Naive thymus-derived CD8-positive, alpha-beta T cell (primary cell): ENCODE results near the gene MYL5. TPM values are rescaled to one million over a fixed set of nuclear protein-coding genes. Genes with fewer than 3 reads are reported as not detected.

ENCODE experiments used
- ATAC-seq, 2 donors: fragments of 150-1000 bp; cut with Tn5 transposase in 1 of 2; sonication (Bioruptor Pico), chemical (Tn5 transposase) in 1 of 2; 1 replicate in 1 of 2; 2 replicates in 1 of 2; pipeline ENCODE4 v1.10.0; 2021; ENCODE audit warnings: mild to moderate bottlenecking in 2 of 2, moderate library complexity in 2 of 2
- POLR2A ChIA-PET: fragments of 350-600 bp; sonication (Branson Sonifier 250); formaldehyde crosslinking; loops from one replicate; lab custom pipeline; 2021; ENCODE audit warnings: antibody characterized with exemption; lab: Charles Lee
- DNase-seq, 10 donors: peaks; one replicate each; pipeline versions ENCODE4 v3.0.0 to v3.0.0-alpha.2; 2020 to 2022
- H3K27ac Mint-ChIP-seq, 10 donors: one replicate each; pipeline ENCODE4 v1.8.0; 2020 to 2022; ENCODE audit warnings: mild to moderate bottlenecking in 10 of 10, mixed read lengths in 10 of 10, moderate library complexity in 4 of 10, inconsistent platforms in 1 of 10
- H3K27me3 Mint-ChIP-seq, 5 donors: one replicate each; pipeline ENCODE4 v1.8.0; 2021 to 2022; ENCODE audit warnings: mixed read lengths in 5 of 5
- H3K36me3 Mint-ChIP-seq, 3 donors: one replicate each; pipeline ENCODE4 v1.8.0; 2020 to 2022; ENCODE audit warnings: mixed read lengths in 3 of 3, mild to moderate bottlenecking in 2 of 3, inconsistent platforms in 1 of 3
- H3K4me1 Mint-ChIP-seq, 4 donors: one replicate each; pipeline ENCODE4 v1.8.0; 2021 to 2022; ENCODE audit warnings: mixed read lengths in 4 of 4
- H3K4me3 Mint-ChIP-seq, 10 donors: one replicate each; pipeline ENCODE4 v1.8.0; 2020 to 2022; ENCODE audit warnings: mild to moderate bottlenecking in 10 of 10, mixed read lengths in 10 of 10, moderate library complexity in 6 of 10, inconsistent platforms in 1 of 10
- H3K9me3 Mint-ChIP-seq, 9 donors: one replicate each; pipeline ENCODE4 v1.8.0; 2020 to 2022; ENCODE audit warnings: mixed read lengths in 9 of 9, mild to moderate bottlenecking in 3 of 9, inconsistent platforms in 1 of 9, moderate library complexity in 1 of 9
- polyA plus RNA-seq, 3 donors: library from polyadenylated mRNA; unstranded; fragments of 300-500 nt; fragmentation: Illumina TruSeq; gene quantifications; one replicate each; pipeline ENCODE4 v1.2.3, GENCODE V29; 2021
- total RNA-seq, 8 experiments: library from RNA in 2 of 8; stranded (reverse) in 2 of 8; gene quantifications; one replicate each; pipeline ENCODE4 v1.2.3 and lab custom pipeline; 2021 to 2026

The MYL5 gene
- total and polyA plus RNA-seq, 5 experiments from 2014 or later: 3.1 to 35.6 (median 13.9) TPM

DNA sequence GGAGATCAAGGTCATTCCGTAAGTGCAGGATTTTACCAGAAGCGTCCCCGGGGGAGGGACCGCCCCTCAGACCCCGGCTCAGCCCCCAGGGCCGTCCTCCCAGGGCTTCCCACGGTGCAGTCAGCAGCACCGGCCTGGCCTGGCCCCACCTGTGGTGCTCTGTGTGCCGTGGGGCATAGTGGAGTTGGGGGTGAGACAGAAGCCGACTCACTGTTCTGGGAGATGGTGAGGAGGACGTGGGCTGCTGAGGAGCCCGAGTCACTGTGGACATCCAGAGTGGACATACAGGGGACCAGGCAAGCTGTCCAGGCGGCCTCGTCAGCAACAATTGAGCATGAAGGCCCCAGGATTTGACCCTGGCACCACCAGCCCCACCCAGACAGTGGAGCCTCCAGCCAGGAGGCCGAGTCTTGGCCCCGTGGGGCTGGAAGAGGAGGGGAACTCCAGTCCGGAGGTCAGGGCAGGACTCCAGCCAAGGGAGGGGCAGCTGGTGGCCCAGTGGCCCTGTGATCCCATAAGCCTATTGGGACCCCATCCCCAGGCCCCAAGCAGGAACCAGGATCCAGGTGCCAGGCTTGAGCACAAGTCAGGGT is 19.4 kb upstream of the MYL5 start:
- Mint-ChIP-seq H3K27me3 (peaks cover 1 to 13% (median 6%) of the 10 kb centered on the region in 5 donors), H3K4me3 (no peak overlapping the region), H3K27ac (no peak overlapping the region), H3K9me3 (no peaks in the 10 kb centered on the region), H3K4me1 (peaks cover 0 to 8% (median 0%) of the 10 kb centered on the region in 4 donors), H3K36me3 (peaks cover 0 to 2% (median 0%) of the 10 kb centered on the region in 3 donors)
- DNase-seq (peak in 1 of 10 donors; percentile 53), ATAC-seq (no peak)
- POLR2A ChIA-PET: interaction anchor here (1.2 kb wide), 1 partner anchor 9 kb away, joined by 3 read pairs; no protein-coding TSS in a partner anchor

- ATAC-seq (no peak), DNase-seq (peak in 1 of 10 donors; percentile 31)
- H3K27ac Mint-ChIP-seq: peak overlapping the region in 1 of 10 donors; percentile 48
- no peaks in the 10 kb centered on the region for H3K9me3 Mint-ChIP-seq
- POLR2A ChIA-PET: interaction anchor here (0.5 kb wide), 1 partner anchor 532 kb away, joined by 3 read pairs; no protein-coding TSS in a partner anchor
- H3K4me1 Mint-ChIP-seq: peaks cover 0 to 11% (median under 1%) of the 10 kb centered on the region in 4 donors
- H3K4me3 Mint-ChIP-seq: no peak overlapping the region
- H3K27me3 Mint-ChIP-seq: peaks cover 1 to 9% (median 6%) of the 10 kb centered on the region in 5 donors
- peaks cover 0 to 4% (median 2%) of the 10 kb centered on the region in 3 donors for H3K36me3 Mint-ChIP-seq
These were observed 18.7 kb upstream of the MYL5 start for GRCh38 chr4:655464-656151.

- peaks cover 1 to 7% (median 3%) of the 10 kb centered on the region in 5 donors for H3K27me3 Mint-ChIP-seq
- ATAC-seq (no peak), DNase-seq (peak in 1 of 10 donors; percentile 34)
- no peak overlapping the region for H3K27ac Mint-ChIP-seq
- H3K4me3 Mint-ChIP-seq: no peak overlapping the region
- H3K36me3 Mint-ChIP-seq: peaks cover 0 to 5% (median 4%) of the 10 kb centered on the region in 3 donors
- no peaks in the 10 kb centered on the region for H3K9me3 Mint-ChIP-seq
- peaks cover 0 to 15% (median 3%) of the 10 kb centered on the region in 4 donors for H3K4me1 Mint-ChIP-seq
- POLR2A ChIA-PET: no interaction called here
These were observed 17.7 kb upstream of the MYL5 start for GRCh38 chr4:656436-657337.

- ATAC-seq (no peak), DNase-seq (peak in 2 of 10 donors; percentile 1 to 42)
- H3K4me1 Mint-ChIP-seq: peaks cover 0 to 15% (median 6%) of the 10 kb centered on the region in 4 donors
- H3K27ac Mint-ChIP-seq: no peak overlapping the region
- no peak overlapping the region for H3K4me3 Mint-ChIP-seq
- H3K27me3 Mint-ChIP-seq: peaks cover 0 to 1% (median 0%) of the 10 kb centered on the region in 5 donors
- H3K9me3 Mint-ChIP-seq: no peaks in the 10 kb centered on the region
- POLR2A ChIA-PET: no interaction called here
- H3K36me3 Mint-ChIP-seq: peaks cover 0 to 5% (median 4%) of the 10 kb centered on the region in 3 donors
These were observed 17.0 kb upstream of the MYL5 start for GRCh38 chr4:657338-657833.

DNA sequence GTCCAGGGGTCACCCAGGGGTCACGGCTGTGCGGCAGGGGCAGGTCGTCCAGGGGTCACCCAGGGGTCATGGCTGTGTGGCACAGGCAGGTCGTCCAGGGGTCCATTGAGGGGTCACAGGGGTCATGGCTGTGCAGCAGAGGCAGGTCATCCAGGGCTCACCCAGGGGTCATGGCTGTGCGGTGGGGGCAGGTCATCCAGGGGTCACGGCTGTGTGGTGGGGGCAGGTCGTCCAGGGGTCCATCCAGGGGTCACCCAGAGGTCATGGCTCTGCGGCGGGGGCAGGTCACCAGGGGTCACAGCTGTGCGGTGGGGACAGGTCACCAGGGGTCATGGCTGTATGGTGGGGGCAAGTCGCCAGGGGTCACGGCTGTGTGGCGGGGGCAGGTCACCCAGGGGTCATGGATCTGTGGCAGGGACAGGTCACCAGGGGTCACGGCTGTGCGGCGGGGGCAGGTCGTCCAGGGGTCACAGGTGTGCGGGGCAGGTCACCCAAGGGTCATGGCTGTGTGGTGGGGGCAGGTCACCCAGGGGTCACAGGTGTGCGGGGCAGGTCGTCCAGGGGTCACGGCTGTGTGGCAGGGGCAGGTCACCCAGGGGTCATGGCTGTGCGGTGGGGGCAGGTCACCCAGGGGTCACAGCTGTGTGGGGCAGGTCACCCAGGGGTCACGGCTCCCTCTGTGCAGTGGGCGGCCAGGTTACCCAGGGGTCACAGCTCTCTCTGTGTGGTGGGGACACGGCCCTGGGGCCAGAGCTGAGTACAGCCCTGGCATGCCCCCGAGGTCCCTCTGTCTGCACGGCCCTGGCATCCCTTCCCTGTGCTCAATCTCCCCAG is 16.3 kb upstream of the MYL5 start:
- H3K36me3 Mint-ChIP-seq: peaks cover 0 to 5% (median 4%) of the 10 kb centered on the region in 3 donors
- H3K9me3 Mint-ChIP-seq: no peaks in the 10 kb centered on the region
- no peaks in the 10 kb centered on the region for H3K27me3 Mint-ChIP-seq
- H3K4me1 Mint-ChIP-seq: peaks cover 1 to 16% (median 9%) of the 10 kb centered on the region in 4 donors
- H3K27ac Mint-ChIP-seq: peak overlapping the region in 2 of 10 donors; percentile 37 to 40
- DNase-seq: peak in 1 of 10 donors; percentile 60
- no peak for ATAC-seq
- POLR2A ChIA-PET: no interaction called here
- no peak overlapping the region for H3K4me3 Mint-ChIP-seq

GRCh38 chr4:658681-659667 is 15.4 kb upstream of the MYL5 start:
- no peaks in the 10 kb centered on the region for H3K9me3 Mint-ChIP-seq
- H3K27me3 Mint-ChIP-seq: no peaks in the 10 kb centered on the region
- peak in 1 of 10 donors; percentile 45 for DNase-seq
- POLR2A ChIA-PET: no interaction called here
- no peak for ATAC-seq
- peaks cover 0 to 5% (median 4%) of the 10 kb centered on the region in 3 donors for H3K36me3 Mint-ChIP-seq
- H3K4me1 Mint-ChIP-seq: peaks cover 1 to 18% (median 11%) of the 10 kb centered on the region in 4 donors
- peak overlapping the region in 2 of 10 donors; percentile 2 to 37 for H3K27ac Mint-ChIP-seq
- H3K4me3 Mint-ChIP-seq: no peak overlapping the region

- peak overlapping the region in 2 of 10 donors; percentile 21 to 81 for H3K27ac Mint-ChIP-seq
- H3K27me3 Mint-ChIP-seq: no peaks in the 10 kb centered on the region
These were observed 14.5 kb upstream of the MYL5 start for GRCh38 chr4:659851-660250.

GRCh38 chr4:660401-660800 is 13.9 kb upstream of the MYL5 start:
- no peaks in the 10 kb centered on the region for H3K27me3 Mint-ChIP-seq
- DNase-seq (peak in 1 of 10 donors; percentile 30), ATAC-seq (no peak)
- POLR2A ChIA-PET: no interaction called here
- H3K36me3 Mint-ChIP-seq: peaks cover 0 to 5% (median 4%) of the 10 kb centered on the region in 3 donors
- peak overlapping the region in 2 of 10 donors; percentile 21 to 60 for H3K27ac Mint-ChIP-seq
- H3K9me3 Mint-ChIP-seq: no peaks in the 10 kb centered on the region
- peak overlapping the region in 4 of 10 donors; percentile 6 to 74 (median 28) for H3K4me3 Mint-ChIP-seq
- peaks cover 8 to 32% (median 16%) of the 10 kb centered on the region in 4 donors for H3K4me1 Mint-ChIP-seq

More at GRCh38 chr4:659851-660250, 14.5 kb upstream of the MYL5 start:
- peaks cover 5 to 27% (median 14%) of the 10 kb centered on the region in 4 donors for H3K4me1 Mint-ChIP-seq
- no peak for ATAC-seq
- POLR2A ChIA-PET: no interaction called here
- DNase-seq: peak in 1 of 10 donors; percentile 50
- H3K4me3 Mint-ChIP-seq: peak overlapping the region in 3 of 10 donors; percentile 20 to 48 (median 28)
- H3K36me3 Mint-ChIP-seq: peaks cover 0 to 5% (median 4%) of the 10 kb centered on the region in 3 donors
- no peaks in the 10 kb centered on the region for H3K9me3 Mint-ChIP-seq

- H3K4me3 Mint-ChIP-seq: peak overlapping the region in 4 of 10 donors; percentile 4 to 64 (median 30)
- peaks cover 0 to 5% (median 4%) of the 10 kb centered on the region in 3 donors for H3K36me3 Mint-ChIP-seq
These were observed 13.1 kb upstream of the MYL5 start for GRCh38 chr4:661231-661630.

More at GRCh38 chr4:661231-661630, 13.1 kb upstream of the MYL5 start:
- Mint-ChIP-seq H3K9me3 (no peaks in the 10 kb centered on the region), H3K4me1 (peaks cover 11 to 34% (median 18%) of the 10 kb centered on the region in 4 donors), H3K27me3 (no peaks in the 10 kb centered on the region), H3K27ac (peak overlapping the region in 3 of 10 donors; percentile 18 to 93 (median 22))
- DNase-seq (peak in 1 of 10 donors; percentile 19), ATAC-seq (no peak)
- POLR2A ChIA-PET: no interaction called here
